Endothelial cell of umbilical vein (primary cell): ENCODE measurements around the gene FAM118A. TPM values are rescaled to one million over a fixed set of nuclear protein-coding genes. Genes with fewer than 3 reads are reported as not detected.

ENCODE experiments used
- BruUV-seq: library from RNA; stranded (reverse); fragments of 400-500 nt; replicated peaks from 2 replicates; lab custom pipeline; 2021; lab: Mats Ljungman, UMichigan
- CTCF ChIA-PET: fragments of 300-600, 350-600 bp; sonication (Branson Sonifier 250); formaldehyde crosslinking; loops from one replicate; lab custom pipeline; 2021; ENCODE audit warnings: antibody characterized with exemption, inconsistent platforms; lab: Charles Lee
- POLR2A ChIA-PET: fragments of 300-600, 350-600 bp; sonication (Branson Sonifier 250); formaldehyde crosslinking; loops from one replicate; lab custom pipeline; 2021; ENCODE audit warnings: antibody characterized with exemption, inconsistent platforms; lab: Charles Lee
- DNase-seq: peaks from one replicate; pipeline ENCODE4 v3.0.0-alpha.2; 2011; ENCODE audit warnings: low read depth, low spot score
- FAIRE-seq: peaks from 2 replicates; lab custom pipeline; 2011; peaks lifted over from hg19 to GRCh38; lab: Jason Lieb, UNC
- H2AFZ ChIP-seq: 2 replicates; pipeline ENCODE4 v1.6.0; 2012; ENCODE audit warnings: low read depth, low read length, control low read depth, inconsistent platforms
- H3K27ac ChIP-seq: 2 replicates; pipeline ENCODE4 v1.5.1; 2011; ENCODE audit warnings: low read depth, mild to moderate bottlenecking, control low read depth, low read length, moderate library complexity; ENCODE audit not compliant: insufficient read depth
- H3K27me3 ChIP-seq, 2 experiments: 2 replicates each; pipeline versions ENCODE4 v1.6.0 to v1.6.1; 2011; ENCODE audit warnings: low read length in 2 of 2, mixed read lengths in 1 of 2; ENCODE audit not compliant: control insufficient read depth in 2 of 2, insufficient read depth in 2 of 2
- H3K36me3 ChIP-seq, 2 experiments: 2 replicates in 1 of 2; 3 replicates in 1 of 2; pipeline ENCODE4 v1.5.1; 2011; ENCODE audit warnings: low read length in 2 of 2, mild to moderate bottlenecking in 1 of 2, moderate library complexity in 1 of 2; ENCODE audit not compliant: control insufficient read depth in 2 of 2, insufficient read depth in 2 of 2; ENCODE audit errors: extremely low read depth in 1 of 2
- H3K4me1 ChIP-seq: 3 replicates; pipeline ENCODE4 v1.5.1; 2011; ENCODE audit warnings: mild to moderate bottlenecking, low read length; ENCODE audit not compliant: control insufficient read depth, insufficient read depth; ENCODE audit errors: extremely low read depth
- H3K4me2 ChIP-seq: 2 replicates; pipeline ENCODE4 v1.6.1; 2011; ENCODE audit warnings: low read length, control low read depth, mixed read lengths; ENCODE audit not compliant: insufficient read depth
- H3K4me3 ChIP-seq, 3 experiments: fragments of 200-600 bp in 1 of 3; sonication (generic), shearing (Covaris generic) in 1 of 3; replicated peaks in 1 of 3; 2 replicates each; pipeline ENCODE4 v1.5.1; 2011 to 2016; ENCODE audit warnings: control low read depth in 3 of 3, low read length in 3 of 3, mild to moderate bottlenecking in 2 of 3, inconsistent platforms in 1 of 3, low read depth in 1 of 3, moderate library complexity in 1 of 3; ENCODE audit not compliant: insufficient read depth in 1 of 3
- H3K79me2 ChIP-seq: 2 replicates; pipeline ENCODE4 v1.6.0; 2012; ENCODE audit warnings: low read length, inconsistent platforms; ENCODE audit not compliant: control insufficient read depth, insufficient read depth
- H3K9ac ChIP-seq: replicated peaks from 2 replicates; pipeline ENCODE3; 2011; ENCODE audit warnings: low read length, control low read depth; ENCODE audit not compliant: insufficient read depth; ENCODE audit errors: extremely low read depth
- H3K9me1 ChIP-seq: replicated peaks from 3 replicates; pipeline ENCODE4 v1.6.0; 2011; ENCODE audit warnings: mild to moderate bottlenecking, low read length; ENCODE audit not compliant: control insufficient read depth, insufficient read depth; ENCODE audit errors: extremely low read depth
- H3K9me3 ChIP-seq: replicated peaks from 2 replicates; pipeline ENCODE4 v1.5.1; 2012; ENCODE audit warnings: low read length, inconsistent platforms; ENCODE audit not compliant: control insufficient read depth, insufficient read depth
- H4K20me1 ChIP-seq: replicated peaks from 2 replicates; pipeline ENCODE3; 2011; ENCODE audit warnings: mild to moderate bottlenecking, low read length; ENCODE audit not compliant: control insufficient read depth, insufficient read depth; ENCODE audit errors: extremely low read depth
- CTCF ChIP-seq, 2 donors: IDR thresholded peaks; 1 replicate in 1 of 2; 2 replicates in 1 of 2; pipeline ENCODE4 v1.5.1; 2011; ENCODE audit warnings: low read length in 2 of 2, mild to moderate bottlenecking in 2 of 2, moderate library complexity in 2 of 2, control low read depth in 1 of 2, inconsistent platforms in 1 of 2, low read depth in 1 of 2; ENCODE audit not compliant: insufficient read depth in 1 of 2; ENCODE audit errors: extremely low read depth in 1 of 2
- MYC ChIP-seq: IDR thresholded peaks from one replicate; pipeline ENCODE4 v1.6.1; 2011; ENCODE audit warnings: mild to moderate bottlenecking, low read depth, low read length
- POLR2A ChIP-seq: IDR thresholded peaks from 2 replicates; pipeline ENCODE4 v1.6.1; 2012; ENCODE audit warnings: low read depth, mild to moderate bottlenecking, control low read depth, low read length
- dilution Hi-C: fragments of 300-500 bp; cut with MboI; formaldehyde crosslinking; loops from one replicate; pipeline ENCODE4 v1.15.0; 2019; ENCODE audit warnings: low sequenced_read_pairs; ENCODE audit not compliant: extremely low pct_ligation_motif_present
- intact Hi-C: fragments of 100-400 bp; cut with micrococcal nuclease; formaldehyde crosslinking; loops from one replicate; pipeline ENCODE4 v1.10.0; 2022
- polyA plus RNA-seq, 4 experiments: library from polyadenylated mRNA; depleted of rRNA in 3 of 4; stranded (reverse) in 3 of 4; unstranded in 1 of 4; fragments of >200 nt; gene quantifications; 2 replicates each; pipeline versions ENCODE4 v1.2.1 to v1.2.3, GENCODE V29; 2011 to 2012; ENCODE audit warnings: missing spikeins in 1 of 4
- total RNA-seq: library from RNA; stranded (reverse); gene quantifications from 2 replicates; pipeline ENCODE4 v1.2.3, GENCODE V29; 2021
- TF ChIP-seq, protein P1 (sequence below): IDR thresholded peaks from 2 replicates; pipeline ENCODE4 v1.6.1; 2011; ENCODE audit not compliant: insufficient read depth, insufficient read length

The FAM118A gene
- total and polyA plus RNA-seq, 2 donors (not counting 3 experiments of a cell fraction or from before 2014, with no cell fraction given) = 20.2 to 25.6 TPM

DNA sequence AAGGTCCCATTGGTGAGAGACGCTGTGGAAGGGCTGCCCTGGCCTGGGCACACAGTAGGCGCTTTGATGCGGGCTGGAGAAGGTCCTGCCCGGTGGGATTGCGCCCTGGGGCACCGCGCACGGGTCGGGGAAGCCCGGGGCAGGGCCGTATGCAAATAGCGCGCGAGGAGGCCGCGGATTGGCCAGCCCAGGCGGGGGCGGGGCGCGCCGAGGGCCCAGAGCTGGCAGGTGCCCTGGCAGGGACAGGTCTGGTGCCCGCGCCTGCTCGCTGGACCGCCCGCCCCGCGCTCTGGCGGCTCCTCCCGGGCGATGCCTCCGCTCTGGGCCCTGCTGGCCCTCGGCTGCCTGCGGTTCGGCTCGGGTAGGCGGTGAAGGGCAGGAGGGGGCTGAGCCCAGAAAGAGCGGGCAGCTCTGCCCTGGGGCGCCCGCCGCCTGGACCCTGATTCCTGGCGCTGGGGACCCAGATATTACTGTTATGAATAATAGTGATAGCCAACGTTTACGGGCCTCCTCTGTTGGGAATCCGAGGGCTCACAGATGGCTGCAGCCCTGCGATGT, 24.9 kb upstream of the FAM118A start, which contains the start of gene UPK3A:
Gene UPK3A, plus strand, starts transcription at position 245 of the 558 bp plus-strand sequence. Its CDS starts 65 bp downstream, at position 310.
- Histone ChIP-seq H3K9me1 (no peaks in the 10 kb centered on the region), H2AFZ (peak within 1 kb of the TSS; percentile 54), H3K36me3 (no peaks in the 10 kb centered on the region), H3K27ac (no peak within 1 kb of the TSS), H3K4me1 (peaks cover 7% of the 10 kb centered on the region), H3K4me2 (peak within 1 kb of the TSS; percentile 42), H4K20me1 (no peaks in the 10 kb centered on the region), H3K79me2 (no peaks in the 10 kb centered on the region), H3K4me3 (no peak within 1 kb of the TSS), H3K9ac (no peak within 1 kb of the TSS), H3K9me3 (no peaks in the 10 kb centered on the region), H3K27me3 (peaks cover 12 to 28% of the 10 kb centered on the region in 2 experiments)
- BruUV-seq = no TSS peak
- intact Hi-C loops = no loop called here
- DNase-seq = peak; percentile 30
- no peak for FAIRE-seq
- POLR2A ChIA-PET = no interaction called here
- TF ChIP-seq, protein P1, sequence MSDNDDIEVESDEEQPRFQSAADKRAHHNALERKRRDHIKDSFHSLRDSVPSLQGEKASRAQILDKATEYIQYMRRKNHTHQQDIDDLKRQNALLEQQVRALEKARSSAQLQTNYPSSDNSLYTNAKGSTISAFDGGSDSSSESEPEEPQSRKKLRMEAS = no peak
- no peak for TF ChIP-seq MYC
- no peak for TF ChIP-seq POLR2A
- CTCF ChIA-PET = no interaction called here
- dilution Hi-C loops = no loop called here

GRCh38 chr22:45285263-45286058, 24.3 kb upstream of the FAM118A start:
- ChIA-PET CTCF (no interaction called here), POLR2A (no interaction called here)
- Histone ChIP-seq H2AFZ (peak overlapping the region; percentile 54), H3K9ac (no peak overlapping the region), H3K9me1 (no peaks in the 10 kb centered on the region), H3K4me3 (no peak overlapping the region), H3K9me3 (no peaks in the 10 kb centered on the region), H3K4me2 (no peak overlapping the region), H3K27ac (no peak overlapping the region), H3K79me2 (no peaks in the 10 kb centered on the region), H4K20me1 (no peaks in the 10 kb centered on the region), H3K36me3 (no peaks in the 10 kb centered on the region), H3K4me1 (peaks cover 3% of the 10 kb centered on the region), H3K27me3 (peaks cover 12 to 28% of the 10 kb centered on the region in 2 experiments)
- dilution Hi-C loops = no loop called here
- FAIRE-seq = no peak
- DNase-seq = no peak
- intact Hi-C loops = no loop called here
- TF ChIP-seq CTCF (IDR thresholded peaks at IDR 0.05; ENCODE audit: extremely low read depth in 1 of 2, insufficient read depth in 1 of 2, low read depth in 1 of 2, low read length in 2 of 2) = no peak
- no TSS peak for BruUV-seq
